ENCODE results near the gene SLC16A1. TPM values are rescaled to one million over a fixed set of nuclear protein-coding genes. Genes with fewer than 3 reads are reported as not detected.

SLC16A1 gene
- total and polyA plus RNA-seq, 2 experiments from 2014 or later = 231 to 593 TPM

- 0 out of 2 replicates have a peak, but pooled peaks have one; percentile 34 for TF ChIP-seq POLR2AphosphoS5 (IDR thresholded peaks at IDR 0.05; ENCODE audit: low read depth)
- no peak for TF ChIP-seq CTCF (conservative IDR thresholded peaks at IDR 0.05; ENCODE audit: low read depth in 2 of 2)
- peak; percentile 80 for TF ChIP-seq NANOG (IDR thresholded peaks at IDR 0.05; ENCODE audit: borderline replicate concordance)
- peak; percentile 24; the same call in 1 of the 2 replicates for TF ChIP-seq CREB1 (CRISPR knock-in tag; IDR thresholded peaks at IDR 0.05; ENCODE audit: low read depth)
- Mint-ChIP-seq H3K27ac (peak overlapping the region; percentile 89), H3K4me1 (peaks cover 71% of the 10 kb centered on the region), H3K9me3 (no peaks in the 10 kb centered on the region), H3K36me3 (ENCODE audit: low read depth) (peaks cover 63% of the 10 kb centered on the region), H3K27me3 (ENCODE audit: insufficient read depth, low read depth, poor library complexity) (peaks cover 9% of the 10 kb centered on the region), H3K4me3 (peak overlapping the region; percentile 42; the same call in 2 of the 3 replicates)
- H4K20me1 ChIP-seq (replicated peaks; ENCODE audit: insufficient read depth) = no peaks in the 10 kb centered on the region
- H2AFZ ChIP-seq = no peak overlapping the region
- peaks cover 48% of the 10 kb centered on the region for H3K79me2 ChIP-seq (replicated peaks; ENCODE audit: insufficient read depth)
- no peak overlapping the region for H3K4me3 ChIP-seq
- H3K36me3 ChIP-seq (ENCODE audit: insufficient read depth) = peaks cover 8% of the 10 kb centered on the region; the same call in 1 of the 2 replicates
- H3F3A ChIP-seq (replicated peaks; ENCODE audit: low read depth) = peaks cover 13% of the 10 kb centered on the region
- peaks cover 64% of the 10 kb centered on the region for H3K4me1 ChIP-seq (ENCODE audit: insufficient read depth)
- no peaks in the 10 kb centered on the region for H3K27me3 ChIP-seq (ENCODE audit: insufficient read depth)
- DNase-seq (ENCODE audit: low spot score) = peak; percentile 71
- H3K27ac ChIP-seq (ENCODE audit: low read depth) = peak overlapping the region; percentile 78
- H3K9me2 ChIP-seq (ENCODE audit: insufficient read depth) = no peaks in the 10 kb centered on the region
- peak overlapping the region; percentile 19; the same call in 1 of the 2 replicates for H3K4me2 ChIP-seq
- ATAC-seq = peak; percentile 66
Observed at GRCh38 chr1:112911506-112912220, 44.3 kb downstream of the SLC16A1 start.

- Histone ChIP-seq H2AFZ (no peak overlapping the region), H3K27ac (ENCODE audit: low read depth) (peak overlapping the region; percentile 74), H3K79me2 (replicated peaks; ENCODE audit: insufficient read depth) (peaks cover 31% of the 10 kb centered on the region), H3K4me2 (peak overlapping the region; percentile 61), H3K27me3 (ENCODE audit: insufficient read depth) (no peaks in the 10 kb centered on the region), H3K9me2 (ENCODE audit: insufficient read depth) (no peaks in the 10 kb centered on the region), H4K20me1 (replicated peaks; ENCODE audit: insufficient read depth) (no peaks in the 10 kb centered on the region), H3K4me3 (no peak overlapping the region), H3K4me1 (ENCODE audit: insufficient read depth) (peaks cover 78% of the 10 kb centered on the region), H3F3A (replicated peaks; ENCODE audit: low read depth) (peaks cover 20% of the 10 kb centered on the region), H3K36me3 (ENCODE audit: insufficient read depth) (no peaks in the 10 kb centered on the region; the same call in 1 of the 2 replicates)
- peak overlapping the region; percentile 61 for H3K27ac Mint-ChIP-seq
- no peaks in the 10 kb centered on the region for H3K9me3 Mint-ChIP-seq
- peaks cover 45% of the 10 kb centered on the region for H3K36me3 Mint-ChIP-seq (ENCODE audit: low read depth)
- DNase-seq (ENCODE audit: low spot score) (peak; percentile 54), ATAC-seq (peak; percentile 7; the same call in 2 of the 3 replicates)
- H3K27me3 Mint-ChIP-seq (ENCODE audit: insufficient read depth, low read depth, poor library complexity) = peaks cover 12% of the 10 kb centered on the region
- peaks cover 78% of the 10 kb centered on the region for H3K4me1 Mint-ChIP-seq
- H3K4me3 Mint-ChIP-seq = no peak overlapping the region
- TF ChIP-seq ZNF331 (CRISPR knock-in tag; IDR thresholded peaks at IDR 0.05; ENCODE audit: low read depth) (no peak), ZNF114 (CRISPR knock-in tag; IDR thresholded peaks at IDR 0.05) (no peak), STAT1 (IDR thresholded peaks at IDR 0.05; ENCODE audit: unreplicated experiment) (no peak), NANOG (IDR thresholded peaks at IDR 0.05; ENCODE audit: borderline replicate concordance) (no peak), CREB1 (CRISPR knock-in tag; IDR thresholded peaks at IDR 0.05; ENCODE audit: low read depth) (no peak), POLR2AphosphoS5 (IDR thresholded peaks at IDR 0.05; ENCODE audit: low read depth) (no peak; the same call in none of the 2 replicates), ETS1 (IDR thresholded peaks at IDR 0.05) (no peak), REST (IDR thresholded peaks at IDR 0.05; ENCODE audit: unreplicated experiment) (no peak), JUNB (IDR thresholded peaks at IDR 0.05; ENCODE audit: unreplicated experiment) (no peak)
Observed at GRCh38 chr1:112909847-112910246, 46.1 kb downstream of the SLC16A1 start.

Measured in GM23338 (cell line).